Astrocyte of the spinal cord (primary cell): ENCODE data around the gene ARHGDIG.
"Not testable (repeated sequence)": the region's sequence is repeated elsewhere in the genome, so short reads cannot be mapped to it uniquely, and the experiment has no call there.

ENCODE experiments used
- DNase-seq: peaks from one replicate; pipeline ENCODE4 v3.0.0; 2011; ENCODE audit warnings: low read depth, low spot score
- H3K4me3 ChIP-seq: 2 replicates; pipeline ENCODE4 v1.5.1; 2011; ENCODE audit warnings: low read depth, mild to moderate bottlenecking, low read length, moderate library complexity
- in situ Hi-C: cut with HindIII; loops from 2 replicates; pipeline ENCODE4 v1.10.0; 2017; ENCODE audit warnings: low sequenced_read_pairs
- TF ChIP-seq, protein P1 (sequence below): IDR thresholded peaks from 2 replicates; pipeline ENCODE4 v1.5.1; 2012; ENCODE audit warnings: low read depth, mild to moderate bottlenecking, low read length, inconsistent platforms

ARHGDIG gene

DNA sequence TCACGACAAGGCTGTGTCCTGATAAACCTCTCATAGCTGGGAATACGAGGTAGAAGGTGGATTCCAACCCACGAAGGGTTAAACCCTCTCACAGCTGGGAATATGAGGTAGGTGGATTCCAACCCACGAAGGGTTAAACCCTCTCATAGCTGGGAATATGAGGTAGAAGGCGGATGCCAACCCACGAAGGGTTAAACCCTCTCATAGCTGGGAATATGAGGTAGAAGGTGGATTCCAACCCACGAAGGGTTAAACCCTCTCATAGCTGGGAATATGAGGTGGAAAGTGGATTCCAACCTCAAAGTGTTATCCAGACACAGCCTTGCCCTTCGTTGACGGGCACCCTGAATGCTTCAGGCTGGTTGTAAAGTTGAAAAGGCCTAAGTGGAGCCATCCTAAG is 41.1 kb downstream of the ARHGDIG start:
- H3K4me3 ChIP-seq = no peak overlapping the region
- DNase-seq = no peak
- in situ Hi-C loops = no loop called here
- TF ChIP-seq, protein P1, sequence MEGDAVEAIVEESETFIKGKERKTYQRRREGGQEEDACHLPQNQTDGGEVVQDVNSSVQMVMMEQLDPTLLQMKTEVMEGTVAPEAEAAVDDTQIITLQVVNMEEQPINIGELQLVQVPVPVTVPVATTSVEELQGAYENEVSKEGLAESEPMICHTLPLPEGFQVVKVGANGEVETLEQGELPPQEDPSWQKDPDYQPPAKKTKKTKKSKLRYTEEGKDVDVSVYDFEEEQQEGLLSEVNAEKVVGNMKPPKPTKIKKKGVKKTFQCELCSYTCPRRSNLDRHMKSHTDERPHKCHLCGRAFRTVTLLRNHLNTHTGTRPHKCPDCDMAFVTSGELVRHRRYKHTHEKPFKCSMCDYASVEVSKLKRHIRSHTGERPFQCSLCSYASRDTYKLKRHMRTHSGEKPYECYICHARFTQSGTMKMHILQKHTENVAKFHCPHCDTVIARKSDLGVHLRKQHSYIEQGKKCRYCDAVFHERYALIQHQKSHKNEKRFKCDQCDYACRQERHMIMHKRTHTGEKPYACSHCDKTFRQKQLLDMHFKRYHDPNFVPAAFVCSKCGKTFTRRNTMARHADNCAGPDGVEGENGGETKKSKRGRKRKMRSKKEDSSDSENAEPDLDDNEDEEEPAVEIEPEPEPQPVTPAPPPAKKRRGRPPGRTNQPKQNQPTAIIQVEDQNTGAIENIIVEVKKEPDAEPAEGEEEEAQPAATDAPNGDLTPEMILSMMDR = no peak

DNA sequence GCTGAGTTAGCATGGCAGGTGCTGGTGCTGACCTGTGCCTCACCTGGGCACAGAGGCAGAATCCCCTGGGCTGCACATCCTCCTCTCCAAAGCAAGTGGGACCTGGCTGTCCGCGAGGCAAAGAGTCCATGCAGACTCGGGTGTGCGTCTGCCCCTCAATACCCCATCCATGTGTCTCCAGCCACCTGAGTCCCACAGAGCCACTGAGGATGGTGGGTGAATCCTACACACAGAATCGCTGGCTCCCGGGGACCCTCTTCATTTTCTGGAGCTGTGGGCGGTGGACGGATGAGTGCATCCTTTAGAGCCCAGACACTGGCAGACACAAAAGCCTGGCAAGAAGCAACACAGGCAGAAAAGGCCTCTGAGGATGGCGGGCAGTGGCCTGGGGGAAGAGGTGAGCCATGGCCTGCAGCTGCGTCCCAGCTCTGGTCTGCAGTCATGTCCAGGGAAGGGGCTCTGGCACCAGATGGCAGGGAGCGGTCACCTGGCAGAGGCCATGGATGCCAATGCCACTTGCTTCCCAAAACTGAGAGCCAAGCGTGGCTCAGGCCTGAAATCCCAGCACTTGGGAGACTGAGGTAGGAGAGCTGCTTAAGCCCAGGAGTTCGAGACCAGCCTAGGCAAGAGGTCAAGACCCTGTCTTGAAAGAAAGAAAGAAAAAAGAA is 42.2 kb downstream of the ARHGDIG start:
- no peak for DNase-seq
- H3K4me3 ChIP-seq = no peak overlapping the region
- in situ Hi-C loops = no loop called here
- TF ChIP-seq, protein P1 = no peak

DNA sequence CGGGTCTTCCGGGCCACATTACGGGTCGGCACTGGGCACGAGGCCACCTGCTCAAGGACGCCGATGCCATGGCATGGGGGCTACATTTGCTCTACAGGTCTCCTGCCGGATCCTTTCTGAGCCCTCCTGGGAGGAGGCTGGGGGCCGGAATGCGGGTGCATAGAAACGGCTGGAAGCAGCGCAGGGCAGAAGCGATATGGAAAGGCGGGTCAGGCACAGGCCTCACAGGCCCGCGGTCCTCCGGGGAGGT is 43.7 kb downstream of the ARHGDIG start:
- TF ChIP-seq, protein P1 = no peak
- in situ Hi-C loops = no loop called here
- no peak overlapping the region for H3K4me3 ChIP-seq

DNA sequence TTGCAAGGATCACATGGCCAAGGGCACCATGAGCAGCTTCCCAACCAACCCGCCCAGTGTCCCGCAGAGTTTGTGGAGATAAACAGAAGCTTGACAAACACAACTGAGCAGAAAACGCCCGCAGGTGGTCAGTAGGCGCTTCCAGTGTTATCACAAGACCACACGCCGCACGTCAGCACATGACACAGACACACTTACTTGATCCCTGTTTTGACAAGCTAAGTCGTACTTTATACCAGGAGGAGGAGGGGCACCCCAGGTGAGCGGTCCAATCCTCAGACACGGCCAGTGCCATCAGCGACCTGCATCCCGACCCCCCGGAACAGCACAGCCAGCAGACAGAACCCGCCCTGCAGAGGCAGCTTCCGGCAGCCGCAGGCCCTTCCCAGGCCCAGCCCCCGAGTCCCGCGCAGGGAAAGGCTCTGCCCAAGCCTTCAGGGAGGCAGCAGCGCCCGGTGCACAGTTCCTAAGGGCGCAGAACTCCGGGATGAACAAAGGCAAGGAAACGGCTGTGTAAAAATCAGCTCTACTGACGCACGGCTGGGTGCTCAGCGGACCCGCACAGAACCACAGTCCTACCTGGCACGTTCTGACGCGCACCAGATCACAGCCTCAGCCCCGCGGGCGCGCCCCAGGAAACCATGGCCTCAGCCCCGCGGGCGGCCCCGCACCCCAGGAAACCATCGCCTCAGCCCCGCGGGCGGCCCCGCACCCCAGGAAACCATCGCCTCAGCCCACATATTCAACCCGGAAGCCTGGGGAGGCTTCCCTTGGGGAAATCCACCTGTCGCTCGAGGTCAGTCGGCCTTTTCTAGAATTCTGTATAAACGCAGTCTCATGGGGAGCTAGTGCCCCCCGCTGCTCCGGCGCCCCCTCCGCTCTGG is 44.3 kb downstream of the ARHGDIG start:
- no peak overlapping the region for H3K4me3 ChIP-seq
- TF ChIP-seq, protein P1 = no peak
- in situ Hi-C loops = no loop called here
- DNase-seq = no peak

More for the DNA sequence above, 43.7 kb downstream of the ARHGDIG start:
- no peak for DNase-seq

DNA sequence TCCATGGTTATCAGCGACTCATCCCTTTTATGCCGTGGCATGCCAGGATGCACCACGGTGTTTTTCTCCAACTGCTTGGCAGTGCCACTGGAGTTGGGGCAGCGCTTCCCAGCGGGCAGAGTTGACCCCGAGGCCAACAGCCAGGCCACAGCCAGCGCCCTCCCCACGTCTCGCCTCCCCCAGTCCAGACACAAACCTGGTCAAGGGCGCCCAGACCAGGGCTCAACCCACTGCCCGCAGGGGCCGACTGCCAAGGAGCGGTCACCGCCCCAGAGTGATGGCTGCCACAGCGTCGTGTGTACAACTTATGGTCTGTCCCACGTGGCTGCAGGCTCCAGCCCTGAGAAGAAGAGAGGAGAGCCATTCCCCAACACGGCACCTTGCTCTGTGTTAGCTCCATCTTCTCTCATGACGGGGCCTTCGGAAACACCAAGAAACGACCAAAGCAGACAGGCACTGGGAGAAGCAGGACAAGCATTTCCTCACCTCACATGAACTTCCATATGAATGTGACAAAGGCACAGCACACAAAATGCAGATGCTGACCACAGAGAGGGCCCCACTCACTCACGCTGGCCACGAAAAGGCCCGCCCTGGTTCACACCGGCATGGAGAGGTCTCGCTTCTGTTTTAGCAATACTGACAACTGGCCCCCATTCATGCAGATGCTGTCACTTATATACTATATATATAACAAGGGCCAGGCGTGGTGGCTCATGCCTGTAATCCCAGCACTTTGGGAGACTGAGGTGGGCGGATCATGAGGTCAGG is 45.2 kb downstream of the ARHGDIG start:
- no peak for DNase-seq
- in situ Hi-C loops = no loop called here
- H3K4me3 ChIP-seq = no peak overlapping the region
- TF ChIP-seq, protein P1 = no peak

DNA sequence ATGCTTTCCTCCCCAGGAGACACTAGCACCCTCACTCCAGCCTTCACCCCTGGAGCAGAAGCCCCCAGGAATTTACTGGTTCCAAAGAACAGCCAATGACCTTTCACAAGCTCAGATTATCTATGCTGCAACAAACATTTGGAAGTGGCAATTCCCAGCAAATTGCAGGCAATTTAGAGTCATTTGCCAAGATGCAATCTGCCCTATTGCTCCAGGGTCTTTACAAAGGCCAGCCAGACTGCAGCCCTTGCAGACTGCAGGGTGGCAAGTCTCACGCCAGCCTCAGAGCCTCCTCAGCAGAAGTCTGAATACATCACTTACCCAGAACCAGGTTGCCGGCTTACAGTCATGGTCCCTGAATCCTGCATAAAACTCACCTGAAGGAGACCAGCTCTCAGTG is 50.4 kb downstream of the ARHGDIG start:
- in situ Hi-C loops = no loop called here
- no peak for DNase-seq
- H3K4me3 ChIP-seq = no peak overlapping the region
- TF ChIP-seq, protein P1 = no peak

DNA sequence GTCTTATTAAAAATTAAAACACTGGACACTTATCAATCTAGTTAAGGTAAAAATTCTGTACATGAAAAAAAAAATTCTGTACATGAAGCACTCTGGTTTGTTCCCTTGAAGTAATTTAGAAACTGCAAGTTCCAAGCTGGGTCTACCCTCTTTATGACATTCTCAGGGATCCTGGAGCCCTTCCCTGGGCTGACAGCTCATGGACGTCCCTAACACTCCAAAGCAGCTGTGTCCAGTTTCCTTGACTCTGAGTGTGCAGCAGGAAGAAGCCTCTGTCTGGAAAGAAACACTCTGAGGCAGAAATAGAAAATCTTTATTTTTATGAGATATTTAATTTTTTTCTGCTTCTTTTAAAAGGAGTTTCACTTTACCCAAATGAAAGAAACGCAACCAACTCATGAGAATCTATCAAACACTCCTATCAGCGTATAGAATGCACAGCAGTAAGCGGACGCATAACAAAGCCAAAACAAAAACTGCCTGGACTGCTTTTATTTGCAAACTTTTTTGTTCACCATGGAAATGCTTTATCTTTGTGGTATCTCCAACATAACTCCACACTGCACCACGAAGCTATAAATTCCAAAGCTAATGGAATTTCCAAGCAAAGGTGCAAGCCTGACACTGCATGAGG is 50.9 kb downstream of the ARHGDIG start:
- peak; percentile 18 for DNase-seq
- in situ Hi-C loops, H3K4me3 ChIP-seq: not testable (repeated sequence)
